ENCODE measurements around the gene KAT14.
"Not testable (repeated sequence)": the region's sequence is repeated elsewhere in the genome, so short reads cannot be mapped to it uniquely, and the experiment has no call there.

The KAT14 gene

GRCh38 chr20:18094191-18094590 lies 43.5 kb upstream of the KAT14 start:
- Histone ChIP-seq H2AFZ (ENCODE audit: insufficient read depth, low read length, poor library complexity) (no peak overlapping the region), H3K4me2 (ENCODE audit: low read length) (no peak overlapping the region), H3K18ac (ENCODE audit: low read length) (no peak overlapping the region), H2BK12ac (ENCODE audit: low read length) (no peak overlapping the region), H2BK5ac (ENCODE audit: low read depth, low read length, poor library complexity) (no peak overlapping the region), H3K27ac (ENCODE audit: low read depth, low read length) (peak overlapping the region; percentile 46), H3K23ac (ENCODE audit: low read length) (no peak overlapping the region), H3K79me2 (ENCODE audit: control insufficient read depth, insufficient read depth, low read length, poor library complexity) (no peaks in the 10 kb centered on the region), H4K12ac (ENCODE audit: low read depth, low read length) (no peak overlapping the region), H4K8ac (ENCODE audit: low read depth, low read length) (no peak overlapping the region), H2BK120ac (ENCODE audit: insufficient read depth, low read length, poor library complexity) (peak overlapping the region; percentile 55), H3K14ac (ENCODE audit: low read length) (no peak overlapping the region), H3K36me3 (ENCODE audit: control insufficient read depth in 1 of 2, insufficient read depth in 2 of 2, low read length in 2 of 2) (no peaks in the 10 kb centered on the region), H3K4me3 (ENCODE audit: low read depth, low read length) (no peak overlapping the region), H4K91ac (ENCODE audit: low read depth, low read length) (no peak overlapping the region), H3K9ac (ENCODE audit: low read length) (no peak overlapping the region), H3K4ac (ENCODE audit: low read depth, low read length) (no peak overlapping the region), H3K27me3 (ENCODE audit: insufficient read depth, low read length) (no peaks in the 10 kb centered on the region), H3K4me1 (ENCODE audit: control insufficient read depth in 1 of 2, insufficient read depth in 2 of 2, low read length in 2 of 2) (peaks cover 9 to 16% of the 10 kb centered on the region in 2 experiments), H3K79me1 (ENCODE audit: low read length) (peaks cover 10% of the 10 kb centered on the region), H2AK5ac (ENCODE audit: low read length) (no peak overlapping the region), H3K9me3 (ENCODE audit: insufficient read depth, low read depth, low read length) (no peaks in the 10 kb centered on the region)
- peak; percentile 55 to 80 for DNase-seq
- WGBS (ENCODE audit: extremely low coverage, insufficient coverage, insufficient read length) = no CpG with 5 or more reads among the region's 5 CpGs

GRCh38 chr20:18100569-18100968 lies 37.1 kb upstream of the KAT14 start:
- not testable (repeated sequence) for H3K27ac ChIP-seq (ENCODE audit: low read depth, low read length); H3K23ac ChIP-seq (ENCODE audit: low read length); H2BK120ac ChIP-seq (ENCODE audit: insufficient read depth, low read length, poor library complexity); H2BK5ac ChIP-seq (ENCODE audit: low read depth, low read length, poor library complexity); H3K14ac ChIP-seq (ENCODE audit: low read length); H3K4me3 ChIP-seq (ENCODE audit: low read depth, low read length); H3K79me2 ChIP-seq (ENCODE audit: control insufficient read depth, insufficient read depth, low read length, poor library complexity); H3K4me2 ChIP-seq (ENCODE audit: low read length); H2BK12ac ChIP-seq (ENCODE audit: low read length); H3K36me3 ChIP-seq (ENCODE audit: control insufficient read depth in 1 of 2, insufficient read depth in 2 of 2, low read length in 2 of 2); H4K12ac ChIP-seq (ENCODE audit: low read depth, low read length); H3K9ac ChIP-seq (ENCODE audit: low read length); H2AFZ ChIP-seq (ENCODE audit: insufficient read depth, low read length, poor library complexity); H3K4ac ChIP-seq (ENCODE audit: low read depth, low read length); H2AK5ac ChIP-seq (ENCODE audit: low read length); H3K27me3 ChIP-seq (ENCODE audit: insufficient read depth, low read length); H4K91ac ChIP-seq (ENCODE audit: low read depth, low read length); H3K18ac ChIP-seq (ENCODE audit: low read length); H3K79me1 ChIP-seq (ENCODE audit: low read length); DNase-seq; H3K9me3 ChIP-seq (ENCODE audit: insufficient read depth, low read depth, low read length); H3K4me1 ChIP-seq (ENCODE audit: control insufficient read depth in 1 of 2, insufficient read depth in 2 of 2, low read length in 2 of 2); H4K8ac ChIP-seq (ENCODE audit: low read depth, low read length)
- no CpG with 5 or more reads among the region's 11 CpGs for WGBS (ENCODE audit: extremely low coverage, insufficient coverage, insufficient read length)

- H3K4me2 ChIP-seq (ENCODE audit: low read length) = no peak overlapping the region
These were observed 36.4 kb upstream of the KAT14 start for GRCh38 chr20:18101125-18101810.

GRCh38 chr20:18103497-18103896 lies 34.2 kb upstream of the KAT14 start:
- Histone ChIP-seq H2BK120ac (ENCODE audit: insufficient read depth, low read length, poor library complexity) (peak overlapping the region; percentile 39), H4K12ac (ENCODE audit: low read depth, low read length) (no peak overlapping the region), H3K23ac (ENCODE audit: low read length) (no peak overlapping the region), H4K8ac (ENCODE audit: low read depth, low read length) (no peak overlapping the region), H2AK5ac (ENCODE audit: low read length) (no peak overlapping the region), H3K79me1 (ENCODE audit: low read length) (no peaks in the 10 kb centered on the region), H2BK12ac (ENCODE audit: low read length) (no peak overlapping the region), H3K27me3 (ENCODE audit: insufficient read depth, low read length) (no peaks in the 10 kb centered on the region), H3K18ac (ENCODE audit: low read length) (no peak overlapping the region), H3K4me1 (ENCODE audit: control insufficient read depth in 1 of 2, insufficient read depth in 2 of 2, low read length in 2 of 2) (peaks cover 0 to 2% of the 10 kb centered on the region in 2 experiments), H4K91ac (ENCODE audit: low read depth, low read length) (no peak overlapping the region), H3K27ac (ENCODE audit: low read depth, low read length) (no peak overlapping the region), H2AFZ (ENCODE audit: insufficient read depth, low read length, poor library complexity) (no peak overlapping the region), H3K9ac (ENCODE audit: low read length) (no peak overlapping the region), H3K9me3 (ENCODE audit: insufficient read depth, low read depth, low read length) (no peaks in the 10 kb centered on the region), H3K4ac (ENCODE audit: low read depth, low read length) (no peak overlapping the region), H2BK5ac (ENCODE audit: low read depth, low read length, poor library complexity) (no peak overlapping the region), H3K4me2 (ENCODE audit: low read length) (no peak overlapping the region), H3K36me3 (ENCODE audit: control insufficient read depth in 1 of 2, insufficient read depth in 2 of 2, low read length in 2 of 2) (no peaks in the 10 kb centered on the region), H3K14ac (ENCODE audit: low read length) (no peak overlapping the region), H3K79me2 (ENCODE audit: control insufficient read depth, insufficient read depth, low read length, poor library complexity) (no peaks in the 10 kb centered on the region), H3K4me3 (ENCODE audit: low read depth, low read length) (no peak overlapping the region)
- no peak for DNase-seq
- no CpG with 5 or more reads among the region's 1 CpG for WGBS (ENCODE audit: extremely low coverage, insufficient coverage, insufficient read length)

More at GRCh38 chr20:18101125-18101810, 36.4 kb upstream of the KAT14 start:
- Histone ChIP-seq H3K9me3 (ENCODE audit: insufficient read depth, low read depth, low read length) (no peaks in the 10 kb centered on the region), H2BK12ac (ENCODE audit: low read length) (no peak overlapping the region), H3K79me2 (ENCODE audit: control insufficient read depth, insufficient read depth, low read length, poor library complexity) (no peaks in the 10 kb centered on the region), H3K23ac (ENCODE audit: low read length) (no peak overlapping the region), H3K36me3 (ENCODE audit: control insufficient read depth in 1 of 2, insufficient read depth in 2 of 2, low read length in 2 of 2) (no peaks in the 10 kb centered on the region), H2BK5ac (ENCODE audit: low read depth, low read length, poor library complexity) (no peak overlapping the region), H2AK5ac (ENCODE audit: low read length) (no peak overlapping the region), H3K4me1 (ENCODE audit: control insufficient read depth in 1 of 2, insufficient read depth in 2 of 2, low read length in 2 of 2) (peaks cover 0 to 4% of the 10 kb centered on the region in 2 experiments), H3K27ac (ENCODE audit: low read depth, low read length) (no peak overlapping the region), H3K79me1 (ENCODE audit: low read length) (no peaks in the 10 kb centered on the region), H3K18ac (ENCODE audit: low read length) (no peak overlapping the region), H4K91ac (ENCODE audit: low read depth, low read length) (no peak overlapping the region), H2AFZ (ENCODE audit: insufficient read depth, low read length, poor library complexity) (no peak overlapping the region), H3K4ac (ENCODE audit: low read depth, low read length) (no peak overlapping the region), H3K27me3 (ENCODE audit: insufficient read depth, low read length) (no peaks in the 10 kb centered on the region), H4K8ac (ENCODE audit: low read depth, low read length) (no peak overlapping the region), H4K12ac (ENCODE audit: low read depth, low read length) (no peak overlapping the region), H3K14ac (ENCODE audit: low read length) (no peak overlapping the region), H3K9ac (ENCODE audit: low read length) (no peak overlapping the region), H3K4me3 (ENCODE audit: low read depth, low read length) (no peak overlapping the region), H2BK120ac (ENCODE audit: insufficient read depth, low read length, poor library complexity) (no peak overlapping the region)
- no CpG with 5 or more reads among the region's 7 CpGs for WGBS (ENCODE audit: extremely low coverage, insufficient coverage, insufficient read length)
- DNase-seq = no peak
